WERI-Rb-1 (cell line): ENCODE data around the gene SUN3.

ENCODE experiments used
- DNase-seq: peaks from one replicate; pipeline ENCODE4 v3.0.0-alpha.2; 2020
- H3K27ac ChIP-seq: fragments of 250-450 bp; sonication (Bioruptor Pico); 2 replicates; pipeline ENCODE4 v1.5.1; 2020; ENCODE audit warnings: mild to moderate bottlenecking, moderate library complexity
- H3K27me3 ChIP-seq: fragments of 250-450 bp; sonication (Bioruptor Pico); 2 replicates; pipeline ENCODE4 v1.5.1; 2021; ENCODE audit warnings: mild to moderate bottlenecking, low read depth, moderate library complexity; ENCODE audit not compliant: insufficient read depth, severe bottlenecking
- H3K36me3 ChIP-seq: fragments of 250-450 bp; sonication (Bioruptor Pico); 2 replicates; pipeline ENCODE4 v1.5.1; 2020; ENCODE audit warnings: mild to moderate bottlenecking, moderate library complexity
- H3K4me3 ChIP-seq: 2 replicates; pipeline ENCODE4 v1.5.1; 2011; ENCODE audit warnings: low read depth, mild to moderate bottlenecking, control low read depth, low read length
- H3K9me3 ChIP-seq: fragments of 250-450 bp; sonication (Bioruptor Pico); 2 replicates; pipeline ENCODE4 v1.5.1; 2021; ENCODE audit warnings: mild to moderate bottlenecking, moderate library complexity; ENCODE audit not compliant: severe bottlenecking
- CTCF ChIP-seq: IDR thresholded peaks from 2 replicates; pipeline ENCODE4 v1.5.1; 2011; ENCODE audit warnings: low read depth, mild to moderate bottlenecking, control low read depth, inconsistent platforms, low read length

Gene SUN3

GRCh38 chr7:48038815-48039506 is 10.1 kb upstream of the SUN3 start:
- H3K36me3 ChIP-seq = no peaks in the 10 kb centered on the region
- DNase-seq = no peak
- H3K27me3 ChIP-seq = peaks cover 10% of the 10 kb centered on the region
- no peak for TF ChIP-seq CTCF
- no peak overlapping the region for H3K4me3 ChIP-seq
- H3K9me3 ChIP-seq = no peaks in the 10 kb centered on the region
- no peak overlapping the region for H3K27ac ChIP-seq

- Histone ChIP-seq H3K27ac (no peak overlapping the region), H3K4me3 (peak overlapping the region; percentile 69)
- DNase-seq = peak; percentile 19
These were observed 7.1 kb upstream of the SUN3 start for GRCh38 chr7:48035967-48036478.

GRCh38 chr7:48035301-48035966 is 6.5 kb upstream of the SUN3 start, which contains the start of gene C7orf57:
TSS of gene C7orf57 (plus strand) at chr7:48035543. CDS start at chr7:48036309, 766 bp downstream.
- H3K9me3 ChIP-seq = no peaks in the 10 kb centered on the region
- H3K36me3 ChIP-seq = no peaks in the 10 kb centered on the region
- peak; percentile 92 for DNase-seq
- no peak within 1 kb of the TSS for H3K27ac ChIP-seq
- no peak for TF ChIP-seq CTCF
- peaks cover 10% of the 10 kb centered on the region for H3K27me3 ChIP-seq
- peak within 1 kb of the TSS; percentile 69 for H3K4me3 ChIP-seq

More at GRCh38 chr7:48035967-48036478, 7.1 kb upstream of the SUN3 start:
- Histone ChIP-seq H3K36me3 (no peaks in the 10 kb centered on the region), H3K9me3 (no peaks in the 10 kb centered on the region), H3K27me3 (peaks cover 10% of the 10 kb centered on the region)
- no peak for TF ChIP-seq CTCF

GRCh38 chr7:48033922-48034321 is 5.0 kb upstream of the SUN3 start:
- Histone ChIP-seq H3K9me3 (no peaks in the 10 kb centered on the region), H3K36me3 (no peaks in the 10 kb centered on the region), H3K27ac (no peak overlapping the region), H3K4me3 (no peak overlapping the region), H3K27me3 (peaks cover 10% of the 10 kb centered on the region)
- DNase-seq = no peak
- no peak for TF ChIP-seq CTCF

- H3K9me3 ChIP-seq = no peaks in the 10 kb centered on the region
- H3K4me3 ChIP-seq = no peak overlapping the region
- no peak for TF ChIP-seq CTCF
- DNase-seq = no peak
- H3K27me3 ChIP-seq = peaks cover 4% of the 10 kb centered on the region
- H3K36me3 ChIP-seq = no peaks in the 10 kb centered on the region
- no peak overlapping the region for H3K27ac ChIP-seq
These were observed 2.2 kb upstream of the SUN3 start for GRCh38 chr7:48031111-48031510.
